Tibial artery (tissue), 4 donors: ENCODE data around the gene SOX15.

Experiments
- DNase-seq, 2 donors: peaks; one replicate each; pipeline ENCODE4 v3.0.0-alpha.2; 2019
- H3K27ac ChIP-seq, 2 donors: fragments of 200-600 bp; sonication (generic) in 1 of 2; 1 replicate in 1 of 2; 2 replicates in 1 of 2; pipeline ENCODE4 v1.5.1; 2018 to 2019; ENCODE audit warnings: mild to moderate bottlenecking in 1 of 2
- H3K27me3 ChIP-seq, 2 donors: fragments of 200-600 bp; sonication (generic) in 1 of 2; one replicate each; pipeline versions ENCODE4 v1.5.1 to v1.6.0; 2016 to 2019
- H3K36me3 ChIP-seq, 3 donors: fragments of 200-600 bp; sonication (generic) in 2 of 3; one replicate each; pipeline ENCODE4 v1.5.1; 2016 to 2019; ENCODE audit warnings: mild to moderate bottlenecking in 2 of 3
- H3K4me1 ChIP-seq, 4 donors: fragments of 200-600 bp; sonication (generic) in 2 of 4; 1 replicate in 3 of 4; 2 replicates in 1 of 4; pipeline ENCODE4 v1.5.1; 2016 to 2019
- H3K4me3 ChIP-seq, 2 donors: fragments of 200-600 bp; sonication (generic) in 1 of 2; 1 replicate in 1 of 2; 2 replicates in 1 of 2; pipeline ENCODE4 v1.5.1; 2018 to 2019; ENCODE audit warnings: mild to moderate bottlenecking in 2 of 2
- H3K9me3 ChIP-seq, 3 donors: fragments of 200-600 bp; sonication (generic) in 1 of 3; one replicate each; pipeline ENCODE4 v1.5.1; 2016 to 2019
- CTCF ChIP-seq, 2 experiments: fragments of 200-600 bp in 1 of 2; fragments of 450-650 bp in 1 of 2; IDR thresholded peaks; one replicate each; pipeline ENCODE4 v1.5.1; 2017 to 2019; ENCODE audit warnings: antibody characterized with exemption in 2 of 2, mild to moderate bottlenecking in 1 of 2, moderate library complexity in 1 of 2
- intact Hi-C: fragments of 100-400 bp; cut with DNase I; formaldehyde crosslinking; loops from one replicate; pipeline ENCODE4 v1.15.0; 2023; ENCODE audit warnings: low total_unique reads

SOX15 gene

DNA sequence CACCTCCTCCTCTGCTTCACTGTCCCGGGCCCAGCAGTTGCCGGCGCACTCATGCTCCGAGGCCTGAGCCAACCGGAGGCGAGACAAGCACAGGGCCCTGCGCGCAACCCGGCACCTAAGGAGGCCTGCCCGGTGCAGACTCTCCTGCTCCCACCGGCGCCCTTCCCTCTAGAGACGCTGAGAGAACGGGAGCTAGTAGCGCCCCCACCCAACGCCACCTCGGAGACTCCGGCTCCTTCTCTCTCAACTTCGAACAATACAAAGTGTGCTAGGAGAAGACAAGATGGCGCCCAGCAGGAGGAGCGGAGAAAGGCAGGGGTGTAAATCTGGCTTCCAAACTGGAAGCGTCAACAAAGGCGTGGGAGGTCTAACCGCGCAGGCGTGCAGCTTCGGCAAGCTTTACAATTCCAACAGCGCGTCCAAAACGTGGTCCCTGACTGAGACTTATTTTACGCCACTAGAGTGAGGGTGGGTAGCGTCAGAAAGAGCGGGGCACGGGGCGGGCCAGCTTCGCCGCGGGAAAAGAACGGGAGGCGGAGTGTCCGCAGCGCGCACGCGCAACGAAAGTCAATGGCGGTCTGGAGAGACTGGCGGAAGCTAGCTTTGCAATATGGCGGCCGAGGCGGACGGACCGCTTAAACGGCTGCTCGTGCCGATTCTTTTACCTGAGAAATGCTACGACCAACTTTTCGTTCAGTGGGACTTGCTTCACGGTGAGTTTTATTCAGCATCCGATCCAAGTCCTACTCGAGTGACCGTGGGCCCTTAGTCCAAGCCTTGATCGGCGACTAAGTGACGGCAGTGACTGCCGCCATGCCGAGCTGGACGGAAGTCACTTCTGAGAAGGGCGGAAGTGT is 6.4 kb downstream of the SOX15 start, which contains the start of gene MPDU1:
Gene MPDU1 (plus strand): TSS at position 600 of the 857 bp plus-strand sequence. CDS start 11 bp downstream, at position 611.
- peak in 1 of 2 experiments; percentile 16 for TF ChIP-seq CTCF (IDR thresholded peaks at IDR 0.05)

GRCh38 chr17:7582396-7583252 is 7.3 kb downstream of the SOX15 start:
- Histone ChIP-seq H3K4me3 (peak overlapping the region; percentile 58 to 62), H3K27ac (peak overlapping the region; percentile 85 to 92), H3K4me1 (peaks cover 10 to 57% (median 50%) of the 10 kb centered on the region in 4 donors), H3K27me3 (no peaks in the 10 kb centered on the region), H3K9me3 (no peaks in the 10 kb centered on the region), H3K36me3 (peaks cover 12 to 30% (median 20%) of the 10 kb centered on the region in 3 donors)
- DNase-seq = peak in 1 of 2 donors; percentile 76
- intact Hi-C loops = no loop called here
- no peak for TF ChIP-seq CTCF (IDR thresholded peaks at IDR 0.05)

More for the DNA sequence above, 6.4 kb downstream of the SOX15 start, which contains the start of gene MPDU1:
- H3K9me3 ChIP-seq = no peaks in the 10 kb centered on the region
- intact Hi-C loops = no loop called here
- DNase-seq = peak; percentile 93 to 99
- H3K4me1 ChIP-seq = peaks cover 10 to 63% (median 53%) of the 10 kb centered on the region in 4 donors
- H3K36me3 ChIP-seq = peaks cover 4 to 24% (median 11%) of the 10 kb centered on the region in 3 donors
- peak within 1 kb of the TSS; percentile 85 to 92 for H3K27ac ChIP-seq
- no peaks in the 10 kb centered on the region for H3K27me3 ChIP-seq
- H3K4me3 ChIP-seq = peak within 1 kb of the TSS; percentile 58 to 62

DNA sequence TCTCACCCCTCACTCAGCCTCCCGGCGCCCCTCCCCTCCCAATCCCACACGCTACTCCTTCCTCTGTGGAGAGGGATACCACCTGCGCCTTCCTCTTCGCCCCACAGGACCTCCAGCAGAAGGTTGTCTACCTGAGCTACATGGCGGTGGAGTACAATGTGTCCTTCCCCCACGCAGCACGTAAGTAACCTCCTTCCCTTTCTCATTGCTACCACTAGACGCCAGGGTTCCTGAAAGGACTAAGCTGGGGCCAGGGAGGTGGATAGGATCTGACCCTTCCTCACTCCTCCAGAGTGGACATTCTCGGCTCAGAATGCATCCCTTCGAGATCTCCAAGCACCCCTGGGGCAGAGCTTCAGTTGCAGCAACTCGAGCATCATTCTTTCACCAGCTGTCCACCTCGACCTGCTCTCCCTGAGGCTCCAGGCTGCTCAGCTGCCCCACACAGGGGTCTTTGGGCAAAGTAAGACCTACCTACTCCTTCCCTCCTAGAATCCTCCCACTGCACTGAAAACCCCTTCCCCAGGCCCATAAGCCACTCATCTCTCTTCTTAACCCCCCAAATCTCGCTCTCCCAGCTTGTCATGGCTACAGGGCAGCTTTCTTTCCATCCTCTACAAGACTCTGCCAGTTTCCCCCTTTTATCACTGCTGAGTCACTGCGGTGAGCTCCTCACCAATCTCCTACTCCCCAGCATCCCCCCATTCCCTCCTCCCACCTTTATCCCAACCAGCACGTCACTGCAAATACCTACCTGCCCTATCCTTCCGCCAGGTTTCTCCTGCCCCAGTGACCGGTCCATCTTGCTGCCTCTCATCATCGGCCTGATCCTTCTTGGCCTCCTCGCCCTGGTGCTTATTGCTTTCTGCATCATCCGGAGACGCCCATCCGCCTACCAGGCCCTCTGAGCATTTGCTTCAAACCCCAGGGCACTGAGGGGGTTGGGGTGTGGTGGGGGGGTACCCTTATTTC is 9.0 kb downstream of the SOX15 start:
- Histone ChIP-seq H3K4me3 (peak overlapping the region; percentile 25 to 44), H3K27me3 (no peaks in the 10 kb centered on the region), H3K9me3 (no peaks in the 10 kb centered on the region), H3K4me1 (peaks cover 10 to 57% (median 51%) of the 10 kb centered on the region in 4 donors), H3K27ac (peak overlapping the region; percentile 85 to 92), H3K36me3 (peaks cover 30 to 37% (median 34%) of the 10 kb centered on the region in 3 donors)
- DNase-seq = no peak
- TF ChIP-seq CTCF (IDR thresholded peaks at IDR 0.05) = no peak
- intact Hi-C loops = no loop called here

DNA sequence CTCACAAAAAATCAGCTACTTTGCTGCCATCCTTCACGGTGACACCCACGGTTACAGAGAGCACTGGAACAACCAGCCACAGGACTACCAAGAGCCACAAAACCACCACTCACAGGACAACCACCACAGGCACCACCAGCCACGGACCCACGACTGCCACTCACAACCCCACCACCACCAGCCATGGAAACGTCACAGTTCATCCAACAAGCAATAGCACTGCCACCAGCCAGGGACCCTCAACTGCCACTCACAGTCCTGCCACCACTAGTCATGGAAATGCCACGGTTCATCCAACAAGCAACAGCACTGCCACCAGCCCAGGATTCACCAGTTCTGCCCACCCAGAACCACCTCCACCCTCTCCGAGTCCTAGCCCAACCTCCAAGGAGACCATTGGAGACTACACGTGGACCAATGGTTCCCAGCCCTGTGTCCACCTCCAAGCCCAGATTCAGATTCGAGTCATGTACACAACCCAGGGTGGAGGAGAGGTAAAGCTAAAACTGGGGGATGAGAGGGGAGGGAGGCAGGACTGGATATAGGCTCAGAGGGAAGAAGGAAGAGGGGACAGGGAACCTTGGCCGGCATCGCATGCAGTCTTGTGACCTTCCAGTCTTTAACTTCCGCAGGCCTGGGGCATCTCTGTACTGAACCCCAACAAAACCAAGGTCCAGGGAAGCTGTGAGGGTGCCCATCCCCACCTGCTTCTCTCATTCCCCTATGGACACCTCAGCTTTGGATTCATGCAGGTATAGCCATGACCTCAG is 9.9 kb downstream of the SOX15 start:
- peak overlapping the region; percentile 85 to 92 for H3K27ac ChIP-seq
- DNase-seq = no peak
- H3K4me3 ChIP-seq = peak overlapping the region; percentile 25 to 44
- no peak for TF ChIP-seq CTCF (IDR thresholded peaks at IDR 0.05)
- intact Hi-C loops = no loop called here
- no peaks in the 10 kb centered on the region for H3K27me3 ChIP-seq
- H3K36me3 ChIP-seq = peaks cover 38 to 46% (median 43%) of the 10 kb centered on the region in 3 donors
- peaks cover 10 to 63% (median 56%) of the 10 kb centered on the region in 4 donors for H3K4me1 ChIP-seq
- H3K9me3 ChIP-seq = no peaks in the 10 kb centered on the region
